GM19238 (cell line): Measurements from ENCODE around the gene ACTR1A.
A peak's percentile ranks its signal among the peaks of the same experiment; 100 is the strongest.
"Not testable (repeated sequence)": the region's sequence is repeated elsewhere in the genome, so short reads cannot be mapped to it uniquely, and the experiment has no call there.

Experiments
- DNase-seq: peaks from one replicate; pipeline ENCODE4 v3.0.0; 2011; ENCODE audit warnings: low spot score; ENCODE audit not compliant: insufficient read length

ACTR1A gene

GRCh38 chr10:102455893-102456471, 46.5 kb downstream of the ACTR1A start:
- no peak for DNase-seq

- not testable (repeated sequence) for DNase-seq
Measured at GRCh38 chr10:102454662-102455487, 47.6 kb downstream of the ACTR1A start.

GRCh38 chr10:102453502-102453901, 49.0 kb downstream of the ACTR1A start:
- no peak for DNase-seq

- no peak for DNase-seq
Measured at GRCh38 chr10:102452672-102453340, 49.7 kb downstream of the ACTR1A start.

- DNase-seq: no peak
Measured at GRCh38 chr10:102451105-102451969, 51.2 kb downstream of the ACTR1A start, which contains the start of gene C10orf95. Gene C10orf95 (minus strand): TSS chr10:102451543. CDS start chr10:102451093, 450 bp downstream.

- DNase-seq: peak; percentile 92
Measured at GRCh38 chr10:102450374-102451104, 52.0 kb downstream of the ACTR1A start.

- no peak for DNase-seq
Measured at GRCh38 chr10:102450124-102450373, 52.5 kb downstream of the ACTR1A start.

- DNase-seq: no peak
Measured at GRCh38 chr10:102449321-102450123, 53.0 kb downstream of the ACTR1A start.

GRCh38 chr10:102444851-102445250, 57.7 kb downstream of the ACTR1A start:
- no peak for DNase-seq

- no peak for DNase-seq
Measured at GRCh38 chr10:102438374-102438773, 64.1 kb downstream of the ACTR1A start.

- no peak for DNase-seq
Measured at GRCh38 chr10:102437515-102437914, 65.0 kb downstream of the ACTR1A start.

- no peak for DNase-seq
Measured at GRCh38 chr10:102436312-102436711, 66.2 kb downstream of the ACTR1A start.

- no peak for DNase-seq
Measured at GRCh38 chr10:102435529-102436233, 66.8 kb downstream of the ACTR1A start.

- no peak for DNase-seq
Measured at GRCh38 chr10:102435133-102435497, 67.4 kb downstream of the ACTR1A start.

- no peak for DNase-seq
Measured at GRCh38 chr10:102434394-102435132, 67.9 kb downstream of the ACTR1A start.

GRCh38 chr10:102433619-102434046, 68.9 kb downstream of the ACTR1A start:
- DNase-seq: no peak

- DNase-seq: peak; percentile 92
Measured at GRCh38 chr10:102432162-102432950, 70.2 kb downstream of the ACTR1A start, which contains the start of gene CUEDC2. Gene CUEDC2 (minus strand): TSS chr10:102432574. CDS start chr10:102425188, 7,386 bp downstream.
